ENCODE data around the gene BTAF1.

DNA sequence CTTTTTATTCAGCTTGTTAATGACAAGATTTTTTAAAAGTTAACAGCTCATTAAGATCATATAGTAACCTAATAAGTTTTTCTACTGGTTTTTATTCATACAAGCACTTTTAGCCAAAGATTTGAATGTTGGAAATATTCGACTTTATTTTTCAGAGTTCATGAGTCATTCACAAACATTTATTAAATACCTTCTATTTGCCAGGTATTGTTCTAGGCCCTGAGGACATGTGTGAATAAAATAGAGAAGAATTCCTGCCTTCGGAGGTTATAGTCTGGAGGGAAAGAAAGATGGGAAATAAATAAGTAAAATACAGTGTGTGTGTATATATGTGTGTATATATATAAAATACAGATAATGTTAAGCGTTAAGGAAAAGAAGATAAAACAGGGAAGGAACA, 31.5 kb downstream of the BTAF1 start:
- TF ChIP-seq, protein P1, sequence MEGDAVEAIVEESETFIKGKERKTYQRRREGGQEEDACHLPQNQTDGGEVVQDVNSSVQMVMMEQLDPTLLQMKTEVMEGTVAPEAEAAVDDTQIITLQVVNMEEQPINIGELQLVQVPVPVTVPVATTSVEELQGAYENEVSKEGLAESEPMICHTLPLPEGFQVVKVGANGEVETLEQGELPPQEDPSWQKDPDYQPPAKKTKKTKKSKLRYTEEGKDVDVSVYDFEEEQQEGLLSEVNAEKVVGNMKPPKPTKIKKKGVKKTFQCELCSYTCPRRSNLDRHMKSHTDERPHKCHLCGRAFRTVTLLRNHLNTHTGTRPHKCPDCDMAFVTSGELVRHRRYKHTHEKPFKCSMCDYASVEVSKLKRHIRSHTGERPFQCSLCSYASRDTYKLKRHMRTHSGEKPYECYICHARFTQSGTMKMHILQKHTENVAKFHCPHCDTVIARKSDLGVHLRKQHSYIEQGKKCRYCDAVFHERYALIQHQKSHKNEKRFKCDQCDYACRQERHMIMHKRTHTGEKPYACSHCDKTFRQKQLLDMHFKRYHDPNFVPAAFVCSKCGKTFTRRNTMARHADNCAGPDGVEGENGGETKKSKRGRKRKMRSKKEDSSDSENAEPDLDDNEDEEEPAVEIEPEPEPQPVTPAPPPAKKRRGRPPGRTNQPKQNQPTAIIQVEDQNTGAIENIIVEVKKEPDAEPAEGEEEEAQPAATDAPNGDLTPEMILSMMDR (IDR thresholded peaks at IDR 0.05) = no peak
- TF ChIP-seq POLR2A (IDR thresholded peaks at IDR 0.05) = no peak
